Measurements from ENCODE around the gene DBI.
"Not testable (repeated sequence)": the region's sequence is repeated elsewhere in the genome, so short reads cannot be mapped to it uniquely, and the experiment has no call there.

DBI gene

GRCh38 chr2:119402106-119402505 lies 35.3 kb downstream of the DBI start:
- DNase-seq (ENCODE audit: low read depth) = no peak

- DNase-seq (ENCODE audit: low read depth) = no peak
Observed at GRCh38 chr2:119402645-119403560, 36.1 kb downstream of the DBI start.

- DNase-seq (ENCODE audit: low read depth) = not testable (repeated sequence)
Observed at GRCh38 chr2:119403618-119404017, 36.8 kb downstream of the DBI start.

GRCh38 chr2:119405151-119405550 lies 38.4 kb downstream of the DBI start:
- DNase-seq (ENCODE audit: low read depth) = no peak

GRCh38 chr2:119407430-119408220 lies 40.8 kb downstream of the DBI start:
- no peak for DNase-seq (ENCODE audit: low read depth)

GRCh38 chr2:119408221-119408619 lies 41.4 kb downstream of the DBI start:
- no peak for DNase-seq (ENCODE audit: low read depth)

- DNase-seq (ENCODE audit: low read depth) = no peak
Observed at GRCh38 chr2:119409506-119409905, 42.7 kb downstream of the DBI start.

GRCh38 chr2:119414894-119415293 lies 48.1 kb downstream of the DBI start:
- no peak for DNase-seq (ENCODE audit: low read depth)

- no peak for DNase-seq (ENCODE audit: low read depth)
Observed at GRCh38 chr2:119415630-119416029, 48.9 kb downstream of the DBI start.

GRCh38 chr2:119416299-119416923 lies 49.6 kb downstream of the DBI start:
- no peak for DNase-seq (ENCODE audit: low read depth)

GRCh38 chr2:119417908-119418307 lies 51.1 kb downstream of the DBI start:
- no peak for DNase-seq (ENCODE audit: low read depth)

- DNase-seq (ENCODE audit: low read depth) = no peak
Observed at GRCh38 chr2:119419065-119419464, 52.3 kb downstream of the DBI start.

- no peak for DNase-seq (ENCODE audit: low read depth)
Observed at GRCh38 chr2:119419803-119420508, 53.2 kb downstream of the DBI start.

- no peak for DNase-seq (ENCODE audit: low read depth)
Observed at GRCh38 chr2:119421304-119421703, 54.5 kb downstream of the DBI start.

- no peak for DNase-seq (ENCODE audit: low read depth)
Observed at GRCh38 chr2:119421741-119422140, 55.0 kb downstream of the DBI start.
